ENCODE data around the gene GREB1.

Gene GREB1

GRCh38 chr2:11585071-11585470, 51.2 kb downstream of the GREB1 start:
- ChIA-PET POLR2A (no interaction called here), CTCF (interaction anchor here (1.2 to 5.4 kb wide), 6 partner anchors 28 to 460 kb away, joined by 3 to 84 read pairs (median 4); a partner anchor contains a TSS)
- DNase-seq (ENCODE audit: extremely low spot score), result no peak
- no peak for TF ChIP-seq NFRKB (IDR thresholded peaks at IDR 0.05)
- TF ChIP-seq FOXM1 (IDR thresholded peaks at IDR 0.05; ENCODE audit: borderline replicate concordance), result no peak
- TF ChIP-seq FOXK2 (IDR thresholded peaks at IDR 0.05), result no peak
- no peak for TF ChIP-seq LEF1 (IDR thresholded peaks at IDR 0.05; ENCODE audit: borderline replicate concordance)
- no peak for TF ChIP-seq L3MBTL2 (conservative IDR thresholded peaks at IDR 0.05)

- POLR2A ChIA-PET, result no interaction called here
- TF ChIP-seq LEF1 (IDR thresholded peaks at IDR 0.05; ENCODE audit: borderline replicate concordance), result no peak
- no peak for TF ChIP-seq TARDBP (IDR thresholded peaks at IDR 0.05)
- no peak for TF ChIP-seq SUZ12 (IDR thresholded peaks at IDR 0.05)
- no peak for TF ChIP-seq SP1 (IDR thresholded peaks at IDR 0.05)
- TF ChIP-seq HDGF (IDR thresholded peaks at IDR 0.05; ENCODE audit: borderline replicate concordance), result no peak
- no peak for DNase-seq (ENCODE audit: extremely low spot score)
- CTCF ChIA-PET, result interaction anchor here (0.7 kb wide), 1 partner anchor 364 kb away, joined by 3 read pairs; no protein-coding TSS in a partner anchor
Observed at GRCh38 chr2:11588228-11589110, 54.6 kb downstream of the GREB1 start.

DNA sequence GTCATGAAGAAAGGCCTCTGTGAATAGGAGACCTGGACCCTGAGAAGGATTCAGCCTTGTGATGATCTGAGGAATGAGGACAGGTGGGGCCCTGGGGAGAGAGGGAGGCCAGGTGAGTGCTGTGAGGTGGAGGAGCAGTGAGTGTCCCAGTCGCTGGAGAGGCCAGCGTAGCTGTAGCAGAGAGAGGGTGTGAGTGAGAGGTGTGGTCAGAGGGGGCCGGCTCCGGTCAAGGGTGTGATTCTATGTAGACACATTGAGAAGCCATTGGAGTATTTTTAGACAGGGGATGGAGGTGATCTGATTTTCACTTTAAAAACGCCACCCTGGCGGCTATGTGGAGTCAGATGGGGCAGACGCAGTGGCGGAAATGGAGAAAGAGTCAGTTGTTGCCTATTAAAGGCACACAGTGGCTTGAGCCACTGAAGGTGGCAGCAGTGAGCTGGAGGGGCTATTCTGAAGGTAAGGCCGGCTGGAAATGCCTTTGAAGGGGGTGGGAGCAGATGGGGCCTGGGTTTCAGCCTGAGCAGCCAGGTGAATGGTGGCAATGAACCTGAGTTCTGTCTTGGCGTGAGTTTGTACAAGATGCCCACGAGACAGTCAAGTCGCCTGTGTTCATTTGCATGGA, 55.6 kb downstream of the GREB1 start:
- no peak for DNase-seq (ENCODE audit: extremely low spot score)
- TF ChIP-seq, protein P1, sequence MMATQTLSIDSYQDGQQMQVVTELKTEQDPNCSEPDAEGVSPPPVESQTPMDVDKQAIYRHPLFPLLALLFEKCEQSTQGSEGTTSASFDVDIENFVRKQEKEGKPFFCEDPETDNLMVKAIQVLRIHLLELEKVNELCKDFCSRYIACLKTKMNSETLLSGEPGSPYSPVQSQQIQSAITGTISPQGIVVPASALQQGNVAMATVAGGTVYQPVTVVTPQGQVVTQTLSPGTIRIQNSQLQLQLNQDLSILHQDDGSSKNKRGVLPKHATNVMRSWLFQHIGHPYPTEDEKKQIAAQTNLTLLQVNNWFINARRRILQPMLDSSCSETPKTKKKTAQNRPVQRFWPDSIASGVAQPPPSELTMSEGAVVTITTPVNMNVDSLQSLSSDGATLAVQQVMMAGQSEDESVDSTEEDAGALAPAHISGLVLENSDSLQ (IDR thresholded peaks at IDR 0.05), result no peak
- TF ChIP-seq L3MBTL2 (conservative IDR thresholded peaks at IDR 0.05), result no peak
- no peak for TF ChIP-seq NFRKB (IDR thresholded peaks at IDR 0.05)
- CTCF ChIA-PET, result no interaction called here
- POLR2A ChIA-PET, result no interaction called here

DNA sequence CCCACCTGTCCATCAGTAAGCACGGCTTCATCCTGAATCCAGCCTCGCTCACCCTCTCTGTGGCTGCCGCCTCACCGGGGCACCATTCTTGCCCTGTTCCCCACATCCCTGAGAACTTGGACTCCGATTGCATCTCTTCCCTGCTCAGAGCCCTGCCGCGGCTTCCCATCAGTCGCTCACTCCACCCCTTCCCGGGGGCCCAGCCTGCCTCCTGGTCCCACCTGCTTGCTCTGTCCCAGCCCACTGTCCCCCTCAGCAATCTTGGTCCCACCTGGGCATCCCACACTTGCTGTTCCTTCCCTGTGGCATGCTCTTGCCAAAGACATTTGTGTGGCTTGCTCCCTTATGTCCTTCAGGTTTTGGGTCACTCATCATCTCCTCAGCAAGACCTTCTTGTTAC, 56.3 kb downstream of the GREB1 start:
- POLR2A ChIA-PET, result no interaction called here
- TF ChIP-seq LEF1 (IDR thresholded peaks at IDR 0.05; ENCODE audit: borderline replicate concordance), result no peak
- TF ChIP-seq FOXM1 (IDR thresholded peaks at IDR 0.05; ENCODE audit: borderline replicate concordance), result no peak
- no peak for TF ChIP-seq SUZ12 (IDR thresholded peaks at IDR 0.05)
- no peak for TF ChIP-seq ELF4 (IDR thresholded peaks at IDR 0.05)
- no peak for TF ChIP-seq FOXK2 (IDR thresholded peaks at IDR 0.05)
- no peak for TF ChIP-seq ZNF384 (IDR thresholded peaks at IDR 0.05)
- CTCF ChIA-PET, result no interaction called here
- no peak for DNase-seq (ENCODE audit: extremely low spot score)

- ChIA-PET POLR2A (no interaction called here), CTCF (no interaction called here)
- DNase-seq (ENCODE audit: extremely low spot score), result no peak
- TF ChIP-seq NFRKB (IDR thresholded peaks at IDR 0.05) (no peak), HDGF (IDR thresholded peaks at IDR 0.05; ENCODE audit: borderline replicate concordance) (no peak), FOXA1 (IDR thresholded peaks at IDR 0.05) (no peak)
Observed at GRCh38 chr2:11591091-11591490, 57.2 kb downstream of the GREB1 start.

DNA sequence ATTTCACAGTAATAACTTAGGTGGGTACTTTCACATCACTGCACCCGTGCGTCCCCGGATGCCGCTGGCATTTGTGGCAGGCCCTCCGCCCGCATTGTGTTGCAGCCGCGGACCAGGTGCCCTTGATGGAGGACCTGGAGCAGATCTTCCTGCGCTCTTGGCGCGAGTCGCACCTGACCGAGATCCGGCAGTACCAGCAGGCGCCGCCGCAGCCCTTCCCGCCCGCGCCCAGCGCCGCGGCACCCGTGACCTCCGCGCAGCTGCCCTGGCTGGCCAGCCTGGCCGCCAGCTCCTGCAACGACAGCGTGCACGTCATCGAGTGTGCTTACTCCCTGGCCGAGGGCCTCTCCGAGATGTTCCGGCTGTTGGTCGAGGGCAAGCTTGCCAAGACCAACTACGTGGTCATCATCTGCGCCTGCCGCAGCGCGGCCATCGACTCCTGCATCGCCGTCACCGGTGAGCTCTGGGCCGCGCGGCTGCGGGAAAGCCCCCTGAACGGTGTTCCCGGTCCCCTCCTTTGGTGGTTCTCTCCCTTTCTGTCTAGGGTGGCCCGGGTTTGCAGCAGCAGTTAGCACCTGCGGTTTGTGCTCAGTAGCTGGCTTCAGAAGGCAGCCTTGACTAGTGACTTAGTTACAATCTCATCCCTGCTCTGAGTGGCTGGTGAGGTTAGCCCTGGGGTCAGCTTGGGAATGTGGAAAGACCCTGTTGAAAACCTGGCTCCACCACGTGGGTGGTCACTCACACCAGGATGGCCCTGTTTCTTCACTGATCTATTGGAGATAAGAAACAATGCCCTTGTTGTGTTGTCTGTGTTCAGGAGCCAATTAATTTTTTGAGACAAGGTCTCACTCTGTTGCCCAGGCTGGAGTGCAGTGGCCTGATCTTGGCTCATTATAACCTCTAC, 59.1 kb downstream of the GREB1 start:
- CTCF ChIA-PET, result interaction anchor here (0.9 to 1.0 kb wide), 2 partner anchors 9 to 97 kb away, joined by 3 read pairs; no protein-coding TSS in a partner anchor
- no peak for DNase-seq (ENCODE audit: extremely low spot score)
- TF ChIP-seq NFRKB (IDR thresholded peaks at IDR 0.05) (no peak), FOXM1 (IDR thresholded peaks at IDR 0.05; ENCODE audit: borderline replicate concordance) (no peak), CTBP1 (IDR thresholded peaks at IDR 0.05; ENCODE audit: borderline replicate concordance) (no peak), SP1 (IDR thresholded peaks at IDR 0.05) (no peak), LEF1 (IDR thresholded peaks at IDR 0.05; ENCODE audit: borderline replicate concordance) (no peak), TARDBP (IDR thresholded peaks at IDR 0.05) (no peak), L3MBTL2 (conservative IDR thresholded peaks at IDR 0.05) (no peak), HDGF (IDR thresholded peaks at IDR 0.05; ENCODE audit: borderline replicate concordance) (no peak)
- TF ChIP-seq, protein P1 (IDR thresholded peaks at IDR 0.05), result no peak
- POLR2A ChIA-PET, result no interaction called here

DNA sequence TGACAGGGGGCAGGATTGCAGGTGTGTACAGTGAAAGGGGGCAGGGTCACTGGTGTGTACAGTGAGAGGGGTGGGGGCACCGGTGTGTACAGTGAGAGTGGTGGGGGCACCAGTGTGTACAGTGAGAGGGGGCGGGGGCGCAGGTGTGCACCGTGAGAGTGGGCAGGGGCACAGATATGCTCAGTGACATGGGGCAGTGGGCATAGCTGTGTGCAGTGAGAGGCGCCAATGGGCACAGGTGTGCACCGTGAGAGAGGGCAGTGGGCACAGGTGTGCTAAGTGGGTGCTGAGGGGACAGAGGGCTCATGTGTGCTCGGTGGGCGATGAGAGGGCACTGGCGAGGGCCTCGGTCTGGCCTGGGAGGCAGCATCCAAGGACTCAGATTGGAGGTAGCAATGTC, 63.0 kb downstream of the GREB1 start:
- ChIA-PET POLR2A (no interaction called here), CTCF (no interaction called here)
- no peak for TF ChIP-seq ZNF384 (IDR thresholded peaks at IDR 0.05)
- TF ChIP-seq HDGF (IDR thresholded peaks at IDR 0.05; ENCODE audit: borderline replicate concordance), result no peak
- no peak for TF ChIP-seq L3MBTL2 (conservative IDR thresholded peaks at IDR 0.05)
- TF ChIP-seq CTBP1 (IDR thresholded peaks at IDR 0.05; ENCODE audit: borderline replicate concordance), result no peak
- no peak for TF ChIP-seq NFRKB (IDR thresholded peaks at IDR 0.05)
- no peak for TF ChIP-seq FOXA1 (IDR thresholded peaks at IDR 0.05)
- TF ChIP-seq LEF1 (IDR thresholded peaks at IDR 0.05; ENCODE audit: borderline replicate concordance), result no peak
- no peak for TF ChIP-seq FOXM1 (IDR thresholded peaks at IDR 0.05; ENCODE audit: borderline replicate concordance)
- no peak for TF ChIP-seq ELF4 (IDR thresholded peaks at IDR 0.05)
- TF ChIP-seq SUZ12 (IDR thresholded peaks at IDR 0.05), result no peak
- no peak for DNase-seq (ENCODE audit: extremely low spot score)

Measured in HEK293T (cell line).